AML-193 (cell line): Measurements from ENCODE around the gene ATP6V1G1.
"Not testable (repeated sequence)": the region's sequence is repeated elsewhere in the genome, so short reads cannot be mapped to it uniquely, and the experiment has no call there.

Experiments
- DNase-seq, 2 experiments: peaks; one replicate each; lab custom pipeline; 2025; lab: John Stamatoyannopoulos, UW

ATP6V1G1 gene

DNA sequence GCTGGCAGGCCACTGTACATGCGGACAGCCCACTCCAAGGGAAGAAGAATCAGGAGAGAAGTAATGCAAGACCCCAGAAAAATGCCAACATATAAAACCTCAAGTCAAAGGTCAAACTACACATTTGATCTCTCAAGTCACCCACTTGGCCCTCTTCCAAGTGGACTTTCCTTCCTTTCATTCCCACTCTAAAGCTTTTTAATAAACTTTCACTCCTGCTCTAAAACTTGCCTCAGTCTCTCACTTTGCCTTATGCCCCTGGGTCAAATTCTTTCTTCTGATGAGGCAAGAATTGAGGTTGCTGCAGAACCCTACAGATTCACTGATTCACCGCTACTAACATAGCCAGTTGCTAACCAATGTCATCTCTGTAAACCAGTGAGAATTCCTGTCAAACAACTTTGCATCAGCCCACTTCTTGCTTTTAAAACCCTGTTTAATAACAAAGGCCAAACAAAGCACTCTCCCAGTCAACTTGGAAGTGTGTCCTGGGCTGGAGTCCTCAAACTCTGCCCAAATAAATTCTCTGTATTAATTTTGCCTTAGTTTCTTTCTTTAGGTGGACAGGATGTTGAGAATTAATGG is 6.9 kb upstream of the ATP6V1G1 start:
- no peak for DNase-seq

DNA sequence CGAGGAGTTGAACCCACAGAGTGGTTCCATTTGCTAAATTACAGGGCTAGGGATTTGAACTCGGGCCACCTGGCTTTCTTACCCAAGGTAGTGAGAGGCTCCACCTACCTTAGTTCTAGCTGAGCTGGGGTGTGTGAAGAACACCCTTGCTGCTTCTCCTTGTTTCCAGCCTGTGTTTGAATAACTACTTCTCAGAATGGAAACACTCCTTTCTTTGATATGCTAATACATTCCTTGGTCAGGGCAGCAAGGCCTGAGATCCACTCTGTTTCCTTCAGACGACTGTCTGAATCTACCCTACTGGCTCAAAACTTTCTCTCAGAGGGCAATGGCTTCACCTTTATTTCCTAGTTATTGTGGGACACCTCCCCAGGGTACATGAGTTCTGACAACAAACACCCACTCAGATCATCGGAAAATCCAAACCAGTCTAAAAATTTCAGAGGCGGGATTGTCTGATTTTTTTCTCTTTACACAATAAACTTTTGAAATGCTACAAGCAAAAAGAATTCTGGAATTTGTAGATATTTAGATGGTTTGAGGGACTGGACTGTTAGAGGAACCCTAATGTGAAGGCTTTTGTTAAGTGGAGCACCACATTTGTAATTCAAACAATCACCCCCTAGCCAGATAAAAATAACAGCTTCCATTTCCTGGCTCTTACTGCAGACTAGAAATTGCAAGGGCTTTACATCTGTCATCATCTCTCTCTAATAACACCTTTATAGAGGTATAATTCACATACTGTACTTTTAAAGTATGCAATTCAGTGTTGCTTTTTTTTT is 4.0 kb upstream of the ATP6V1G1 start:
- no peak for DNase-seq

GRCh38 chr9:114588210-114588609 is 641 bp downstream of the ATP6V1G1 start:
- peak in 1 of 2 experiments; percentile 22 for DNase-seq

DNA sequence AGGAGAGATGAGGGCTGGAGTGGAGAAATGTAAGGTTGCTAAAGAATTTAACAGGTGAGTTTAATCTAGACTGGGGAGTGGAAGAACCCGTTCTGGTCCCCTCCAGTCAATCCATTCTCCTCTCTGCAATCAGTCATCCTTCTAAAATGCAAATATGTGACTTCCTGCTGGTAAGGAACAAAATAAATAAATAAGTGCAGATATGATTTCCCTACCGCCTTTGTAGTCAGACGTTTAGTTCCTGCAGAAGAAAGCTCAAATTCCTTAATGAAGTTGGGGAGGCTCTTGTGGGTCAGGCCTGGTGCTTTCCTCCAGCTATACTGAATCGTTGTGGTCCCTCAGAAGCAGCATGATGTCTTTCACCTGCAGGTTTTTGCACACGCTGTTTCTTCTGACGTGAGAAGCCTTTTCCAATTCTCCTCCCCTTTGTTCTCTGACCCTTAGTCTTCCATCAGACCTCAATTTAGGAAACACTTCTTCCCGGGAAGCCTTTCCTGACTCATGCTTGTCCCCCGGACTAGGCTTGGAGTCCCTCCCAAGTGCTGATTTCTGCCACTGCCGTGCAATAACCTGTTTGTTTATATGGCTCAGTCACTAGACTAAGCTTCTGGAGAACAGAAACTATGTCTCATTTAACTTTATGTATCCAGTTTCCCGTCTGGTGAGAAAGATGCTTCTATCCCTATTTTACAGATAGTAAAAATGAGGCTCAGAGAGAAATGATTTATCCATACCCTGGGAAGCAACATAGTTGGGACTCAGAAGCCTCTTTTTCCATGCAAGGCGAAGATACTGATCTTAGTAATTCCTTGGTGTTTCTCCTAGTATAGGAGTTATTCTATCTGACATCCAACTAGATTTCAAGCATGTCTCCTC is 1.3 kb downstream of the ATP6V1G1 start:
- DNase-seq: no peak

- no peak for DNase-seq
Observed at GRCh38 chr9:114590328-114590727, 2.8 kb downstream of the ATP6V1G1 start.

DNA sequence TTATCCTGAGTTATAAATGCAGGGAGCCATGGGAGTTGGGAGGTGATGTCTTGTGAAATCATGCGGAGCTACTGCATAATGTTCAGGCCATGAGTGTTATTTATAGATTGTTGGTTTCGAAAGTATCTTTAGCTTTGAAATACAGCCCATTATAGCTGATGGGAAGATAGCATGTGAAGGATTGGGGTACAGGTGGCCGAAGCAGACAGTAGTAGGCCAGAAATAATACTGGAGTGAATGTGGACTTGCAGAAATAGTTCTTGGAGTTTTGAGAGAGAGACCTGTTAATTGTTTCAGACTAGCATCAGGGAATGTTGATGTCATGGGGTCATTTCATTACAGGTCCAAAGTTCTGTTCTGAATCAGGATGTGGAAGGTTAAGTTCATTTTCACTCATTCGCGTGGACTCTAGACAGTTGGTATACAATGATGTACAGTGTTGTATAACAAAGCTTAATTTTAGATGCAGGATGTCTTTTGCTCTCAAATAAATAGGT is 3.8 kb downstream of the ATP6V1G1 start:
- DNase-seq: peak in 1 of 2 experiments; percentile 22

- no peak for DNase-seq
Observed at GRCh38 chr9:114591849-114592248, 4.3 kb downstream of the ATP6V1G1 start.

- DNase-seq: peak; percentile 80 to 87
Observed at GRCh38 chr9:114592356-114592755, 4.8 kb downstream of the ATP6V1G1 start.

- DNase-seq: no peak
Observed at GRCh38 chr9:114594136-114594535, 6.6 kb downstream of the ATP6V1G1 start.

DNA sequence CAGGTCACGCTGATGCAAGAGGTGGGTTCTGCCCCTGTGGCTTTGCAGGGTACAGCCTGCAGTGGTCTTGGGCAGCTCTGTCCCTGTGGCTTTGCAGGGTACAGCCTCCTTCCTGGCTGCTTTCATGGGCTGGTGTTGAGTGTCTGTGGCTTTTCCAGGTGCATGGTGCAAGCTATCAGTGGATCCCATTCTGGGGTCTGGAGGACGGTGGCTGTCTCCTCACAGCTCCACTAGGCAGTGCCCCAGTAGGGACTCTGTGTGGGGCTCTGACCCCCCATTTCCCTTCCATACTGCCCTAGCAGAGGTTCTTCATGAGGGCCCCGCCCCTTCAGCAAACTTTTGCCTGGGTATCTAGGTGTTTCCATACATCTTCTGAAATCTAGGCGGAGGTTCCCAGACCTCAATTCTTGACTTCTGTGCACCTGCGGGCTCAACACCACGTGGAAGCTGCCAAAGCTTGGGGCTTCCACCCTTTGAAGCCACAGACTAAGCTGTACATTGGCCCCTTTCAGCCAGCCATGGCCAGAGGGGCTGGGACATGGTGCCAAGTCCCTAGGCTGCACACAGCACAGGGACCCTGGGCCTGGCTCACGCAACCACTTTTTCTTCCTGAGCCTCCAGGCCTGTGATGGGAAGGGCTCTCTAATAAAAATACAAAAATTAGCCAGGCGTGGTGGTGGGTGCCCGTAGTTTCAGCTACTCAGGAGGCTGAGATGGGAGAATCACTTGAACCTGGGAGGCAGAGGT is 13.1 kb downstream of the ATP6V1G1 start:
- not testable (repeated sequence) for DNase-seq

GRCh38 chr9:114601787-114602186 is 14.2 kb downstream of the ATP6V1G1 start:
- not testable (repeated sequence) for DNase-seq

GRCh38 chr9:114602620-114603019 is 15.1 kb downstream of the ATP6V1G1 start:
- DNase-seq: no peak

GRCh38 chr9:114603248-114603647 is 15.7 kb downstream of the ATP6V1G1 start:
- DNase-seq: no peak

GRCh38 chr9:114604989-114605388 is 17.4 kb downstream of the ATP6V1G1 start:
- no peak for DNase-seq

- no peak for DNase-seq
Observed at GRCh38 chr9:114606068-114606467, 18.5 kb downstream of the ATP6V1G1 start.

GRCh38 chr9:114606597-114607207 is 19.1 kb downstream of the ATP6V1G1 start:
- DNase-seq: peak; percentile 70 to 82

- no peak for DNase-seq
Observed at GRCh38 chr9:114607671-114608524, 20.3 kb downstream of the ATP6V1G1 start.

- no peak for DNase-seq
Observed at GRCh38 chr9:114608525-114608796, 20.9 kb downstream of the ATP6V1G1 start.

- DNase-seq: peak; percentile 62 to 65
Observed at GRCh38 chr9:114611516-114612271, 24.1 kb downstream of the ATP6V1G1 start.
